Testis (tissue), 2 donors: ENCODE data around the gene CCDC177.

ENCODE experiments used
- CTCF ChIP-seq, 3 experiments: fragments of 450-650 bp in 2 of 3; fragments of 200-600 bp in 1 of 3; sonication (generic) in 1 of 3; IDR thresholded peaks; one replicate each; pipeline ENCODE4 v1.5.1; 2016 to 2019; ENCODE audit warnings: antibody characterized with exemption in 3 of 3, mild to moderate bottlenecking in 2 of 3, moderate library complexity in 1 of 3
- POLR2A ChIP-seq: fragments of 450-650 bp; IDR thresholded peaks from one replicate; pipeline ENCODE4 v1.6.1; 2017; ENCODE audit warnings: antibody characterized with exemption, mild to moderate bottlenecking, moderate library complexity

DNA sequence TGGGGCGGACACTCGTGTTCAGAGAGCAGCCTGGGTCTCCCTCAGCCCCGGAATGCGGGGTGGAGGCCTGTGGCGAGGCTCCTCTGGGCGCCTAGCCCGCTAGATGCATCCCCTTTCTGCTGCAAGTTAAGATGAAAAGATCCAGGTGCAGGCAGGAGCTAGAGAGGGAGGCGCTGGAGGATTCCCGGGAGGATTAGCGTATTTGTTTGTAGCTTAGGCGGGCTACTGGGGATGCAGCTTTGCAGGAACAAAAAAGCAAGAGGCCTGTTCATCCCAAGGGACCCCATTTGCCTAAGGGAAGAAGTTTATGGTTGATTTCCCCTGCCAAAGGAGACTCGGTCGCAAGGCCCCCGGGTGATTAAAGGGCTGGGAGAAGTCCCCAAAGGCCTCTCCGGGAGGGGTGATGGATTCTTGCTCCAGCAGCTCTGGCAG is 824 bp downstream of the CCDC177 start:
- TF ChIP-seq CTCF (IDR thresholded peaks at IDR 0.05), result no peak
- TF ChIP-seq POLR2A, result no peak
